HEK293 (cell line): ENCODE data around the gene ZNF445.

Experiments
- CTCF ChIA-PET: fragments of 350-600 bp; formaldehyde crosslinking; extraction: SDS; loops from one replicate; lab custom pipeline; 2021; ENCODE audit warnings: antibody characterized with exemption; lab: Yijun Ruan, JAX
- POLR2A ChIA-PET: fragments of 300-600 bp; formaldehyde crosslinking; extraction: SDS; loops from one replicate; lab custom pipeline; 2020; ENCODE audit warnings: antibody characterized with exemption, inconsistent platforms; lab: Yijun Ruan, JAX
- H3K27ac ChIP-seq: fragments of 200-500 bp; sonication (Bioruptor generic); 2 replicates; pipeline ENCODE4 v1.5.1; 2014; ENCODE audit warnings: low read depth, low read length, control low read depth, inconsistent platforms; ENCODE audit errors: extremely low read depth
- H3K36me3 ChIP-seq, 2 experiments: fragments of 200-500 bp in 1 of 2; sonication (Bioruptor generic) in 1 of 2; 1 replicate in 1 of 2; 2 replicates in 1 of 2; pipeline ENCODE4 v1.5.1; 2014 to 2017; ENCODE audit warnings: inconsistent platforms in 2 of 2, low read length in 2 of 2; ENCODE audit not compliant: control insufficient read depth in 2 of 2, insufficient read depth in 1 of 2
- H3K4me1 ChIP-seq: fragments of 200-500 bp; sonication (Bioruptor generic); 2 replicates; pipeline ENCODE4 v1.5.1; 2014; ENCODE audit warnings: mild to moderate bottlenecking, low read length, inconsistent platforms; ENCODE audit not compliant: control insufficient read depth, insufficient read depth
- H3K4me3 ChIP-seq: 2 replicates; pipeline ENCODE4 v1.5.1; 2011; ENCODE audit warnings: low read depth, mild to moderate bottlenecking, control low read depth, low read length, moderate library complexity
- H3K9me3 ChIP-seq: fragments of 200-500 bp; sonication (Bioruptor generic); 2 replicates; pipeline ENCODE4 v1.5.1; 2014; ENCODE audit warnings: low read depth, low read length, inconsistent platforms; ENCODE audit not compliant: control insufficient read depth, insufficient read depth
- SP3 ChIP-seq: fragments of 450-650 bp; formaldehyde crosslinking; IDR thresholded peaks from 2 replicates; pipeline ENCODE4 v1.5.1; 2016; ENCODE audit warnings: missing biosample characterization, missing genetic modification characterization
- ZBTB1 ChIP-seq: fragments of 450-650 bp; formaldehyde crosslinking; IDR thresholded peaks from 2 replicates; pipeline ENCODE4 v1.5.1; 2016; ENCODE audit warnings: missing biosample characterization, missing genetic modification characterization
- ZBTB20 ChIP-seq: fragments of 450-650 bp; formaldehyde crosslinking; IDR thresholded peaks from 2 replicates; pipeline ENCODE4 v1.5.1; 2016; ENCODE audit warnings: missing biosample characterization, missing genetic modification characterization
- ZIC2 ChIP-seq: fragments of 450-650 bp; formaldehyde crosslinking; IDR thresholded peaks from 2 replicates; pipeline ENCODE4 v1.5.1; 2016; ENCODE audit warnings: missing biosample characterization, missing genetic modification characterization
- ZNF133 ChIP-seq: fragments of 450-650 bp; formaldehyde crosslinking; IDR thresholded peaks from 2 replicates; pipeline ENCODE4 v1.5.1; 2016; ENCODE audit warnings: missing biosample characterization, missing genetic modification characterization
- ZNF214 ChIP-seq: fragments of 450-650 bp; formaldehyde crosslinking; IDR thresholded peaks from 2 replicates; pipeline ENCODE4 v1.5.1; 2017; ENCODE audit warnings: missing biosample characterization, mild to moderate bottlenecking, missing genetic modification characterization, borderline replicate concordance
- ZNF341 ChIP-seq: fragments of 450-650 bp; formaldehyde crosslinking; IDR thresholded peaks from 2 replicates; pipeline ENCODE4; 2016; ENCODE audit warnings: low read depth, missing biosample characterization, missing genetic modification characterization
- ZNF366 ChIP-seq: fragments of 450-650 bp; formaldehyde crosslinking; conservative IDR thresholded peaks from 2 replicates; pipeline ENCODE4 v1.5.1; 2016; ENCODE audit warnings: missing biosample characterization, missing genetic modification characterization
- ZNF426 ChIP-seq: fragments of 450-650 bp; formaldehyde crosslinking; IDR thresholded peaks from 2 replicates; pipeline ENCODE4 v1.5.1; 2017; ENCODE audit warnings: missing biosample characterization, missing genetic modification characterization, mild to moderate bottlenecking, inconsistent platforms, moderate library complexity
- ZNF530 ChIP-seq: fragments of 450-650 bp; formaldehyde crosslinking; IDR thresholded peaks from 2 replicates; pipeline ENCODE4 v1.5.1; 2016; ENCODE audit warnings: low read depth, missing biosample characterization, missing genetic modification characterization
- ZNF560 ChIP-seq: fragments of 450-650 bp; formaldehyde crosslinking; IDR thresholded peaks from 2 replicates; pipeline ENCODE4 v1.5.1; 2017; ENCODE audit warnings: missing biosample characterization, missing genetic modification characterization, borderline replicate concordance
- ZNF626 ChIP-seq: fragments of 450-650 bp; sonication (Bioruptor Pico); formaldehyde crosslinking; IDR thresholded peaks from 2 replicates; pipeline ENCODE4 v1.5.1; 2018; ENCODE audit warnings: missing biosample characterization, missing genetic modification characterization, inconsistent platforms
- ZNF747 ChIP-seq: fragments of 450-650 bp; formaldehyde crosslinking; IDR thresholded peaks from 2 replicates; pipeline ENCODE4 v1.5.1; 2016; ENCODE audit warnings: missing biosample characterization, missing genetic modification characterization
- ZNF837 ChIP-seq: fragments of 450-650 bp; formaldehyde crosslinking; IDR thresholded peaks from 2 replicates; pipeline ENCODE4 v1.5.1; 2016; ENCODE audit warnings: missing biosample characterization, missing genetic modification characterization
- ZSCAN16 ChIP-seq: fragments of 450-650 bp; formaldehyde crosslinking; IDR thresholded peaks from 2 replicates; pipeline ENCODE4 v1.5.1; 2016; ENCODE audit warnings: missing biosample characterization, missing genetic modification characterization
- TF ChIP-seq, protein P1 (sequence below): fragments of 450-650 bp; formaldehyde crosslinking; IDR thresholded peaks from 2 replicates; pipeline ENCODE4 v1.5.1; 2016; ENCODE audit warnings: missing biosample characterization, missing genetic modification characterization
- TF ChIP-seq, protein P2 (sequence below): fragments of 450-650 bp; formaldehyde crosslinking; IDR thresholded peaks from 2 replicates; pipeline ENCODE4 v1.5.1; 2016; ENCODE audit warnings: missing biosample characterization, missing genetic modification characterization, low read depth

Gene ZNF445

DNA sequence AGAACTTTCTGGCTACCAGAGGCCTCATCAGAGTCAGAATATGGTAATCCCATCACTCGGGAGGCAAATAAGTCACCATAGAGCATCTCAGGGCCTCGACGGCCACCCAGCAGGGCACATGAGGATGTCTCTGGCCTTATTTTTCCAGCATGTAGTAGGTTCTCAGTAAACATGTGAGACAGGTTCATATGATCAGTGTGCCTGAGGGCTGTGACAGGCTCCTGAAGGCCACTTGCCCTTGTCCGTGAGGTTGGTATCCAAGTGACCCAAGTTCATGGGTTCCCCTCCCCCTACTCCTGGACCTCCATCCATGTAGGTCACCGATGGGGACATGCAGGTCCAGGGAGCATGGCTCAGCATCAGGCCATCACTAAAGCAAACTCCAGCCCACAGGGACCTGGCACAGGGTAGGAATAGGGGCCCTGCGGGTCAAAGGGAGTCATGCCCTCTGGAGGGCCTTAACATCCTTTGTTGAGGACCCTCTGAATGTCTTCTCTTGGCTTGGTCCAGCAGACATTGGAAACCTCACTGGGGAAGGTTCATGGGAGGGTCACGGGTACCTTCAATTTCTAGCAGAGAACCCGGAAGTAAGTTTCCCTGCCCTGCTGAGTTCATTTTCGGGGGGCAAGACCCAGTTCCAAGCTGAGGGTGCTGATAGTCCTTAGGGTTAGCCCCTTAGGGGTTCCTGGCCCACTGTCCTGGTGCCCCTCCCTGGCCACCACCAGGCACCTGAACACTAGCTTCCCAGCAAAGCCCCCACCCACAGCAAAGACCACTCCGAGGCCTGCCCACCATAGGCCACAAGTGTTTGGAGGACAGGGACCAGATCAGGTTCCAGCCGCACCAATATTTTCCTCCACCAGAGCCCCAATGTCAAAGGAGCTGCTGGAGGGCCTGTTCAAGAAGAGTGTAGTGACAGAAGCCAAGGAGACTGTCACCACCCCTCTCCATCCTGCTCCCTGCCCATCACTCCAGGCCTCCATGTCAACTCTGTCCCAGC, 61.1 kb downstream of the ZNF445 start:
- CTCF ChIA-PET, result interaction anchor here (0.6 kb wide), 1 partner anchor 15 kb away, joined by 4 read pairs; no protein-coding TSS in a partner anchor

DNA sequence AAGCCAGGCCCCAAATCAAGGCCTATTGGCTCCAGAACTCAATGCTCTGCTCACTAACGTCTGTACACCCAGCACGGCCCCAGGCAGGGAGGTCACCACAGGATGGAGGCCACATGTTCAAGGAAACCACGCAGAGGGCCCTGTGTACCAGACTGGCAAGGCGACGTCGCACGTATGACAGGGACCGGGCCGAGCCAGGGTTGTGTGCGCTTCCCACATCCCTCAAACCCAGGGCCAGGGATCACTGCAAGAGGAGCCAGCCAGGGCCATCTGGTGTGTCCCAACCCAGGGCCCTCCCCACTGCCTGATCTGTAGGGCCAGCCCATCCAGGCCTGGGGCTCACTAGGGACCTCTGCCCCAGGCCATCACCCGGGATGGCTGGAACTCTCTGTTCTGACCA, 62.0 kb downstream of the ZNF445 start:
- Histone ChIP-seq H3K4me3 (no peak overlapping the region), H3K27ac (no peak overlapping the region), H3K36me3 (no peaks in the 10 kb centered on the region), H3K9me3 (no peaks in the 10 kb centered on the region), H3K4me1 (no peaks in the 10 kb centered on the region)
- no peak for TF ChIP-seq ZNF747
- TF ChIP-seq ZNF626 (tag by site-specific recombination), result no peak
- no peak for TF ChIP-seq SP3 (tag by site-specific recombination)
- no peak for TF ChIP-seq ZNF341 (tag by site-specific recombination)
- no peak for TF ChIP-seq ZNF133 (tag by site-specific recombination)
- TF ChIP-seq ZBTB20 (tag by site-specific recombination), result no peak
- TF ChIP-seq ZBTB1, result no peak
- no peak for TF ChIP-seq ZNF837 (tag by site-specific recombination)
- ChIA-PET POLR2A (no interaction called here), CTCF (interaction anchor here (0.6 kb wide), 1 partner anchor 16 kb away, joined by 4 read pairs; no protein-coding TSS in a partner anchor)

More for the DNA sequence above, 61.1 kb downstream of the ZNF445 start:
- TF ChIP-seq ZNF426 (tag by site-specific recombination), result no peak
- no peak for TF ChIP-seq ZNF530
- TF ChIP-seq ZNF214 (tag by site-specific recombination), result no peak
- no peak for TF ChIP-seq ZSCAN16
- no peaks in the 10 kb centered on the region for H3K36me3 ChIP-seq
- H3K9me3 ChIP-seq, result no peaks in the 10 kb centered on the region
- no peak overlapping the region for H3K4me3 ChIP-seq
- POLR2A ChIA-PET, result no interaction called here
- no peaks in the 10 kb centered on the region for H3K4me1 ChIP-seq
- H3K27ac ChIP-seq, result no peak overlapping the region

DNA sequence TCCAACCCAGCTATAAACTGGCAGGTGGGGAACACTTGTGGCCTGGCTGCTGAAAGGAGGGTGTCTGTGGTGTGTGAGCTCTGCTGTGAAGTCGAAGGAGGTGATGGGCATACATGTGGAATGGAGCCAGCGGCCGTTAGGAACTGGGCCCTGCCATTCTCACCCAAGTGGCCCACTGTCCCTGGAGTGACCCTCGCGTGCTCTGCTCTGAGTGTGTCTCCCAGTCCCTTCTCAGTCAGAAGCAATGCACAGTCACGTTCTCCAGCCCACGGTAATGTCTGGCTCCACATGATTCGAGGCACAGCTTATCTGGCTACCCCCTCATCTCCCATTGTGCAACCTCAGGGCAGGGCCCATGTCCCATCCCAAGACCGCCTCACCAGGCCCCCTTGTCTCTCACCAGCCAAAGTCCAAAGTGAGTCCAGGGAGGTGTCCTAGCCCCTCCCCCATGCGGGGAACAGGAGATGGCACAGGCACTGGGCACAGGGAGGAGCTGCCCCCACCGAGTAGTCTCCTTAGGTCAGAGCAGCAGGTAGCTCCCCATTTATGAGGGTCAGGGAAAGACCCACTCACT, 62.9 kb downstream of the ZNF445 start:
- H3K9me3 ChIP-seq, result no peaks in the 10 kb centered on the region
- TF ChIP-seq ZNF366 (tag by site-specific recombination), result no peak
- TF ChIP-seq, protein P1, sequence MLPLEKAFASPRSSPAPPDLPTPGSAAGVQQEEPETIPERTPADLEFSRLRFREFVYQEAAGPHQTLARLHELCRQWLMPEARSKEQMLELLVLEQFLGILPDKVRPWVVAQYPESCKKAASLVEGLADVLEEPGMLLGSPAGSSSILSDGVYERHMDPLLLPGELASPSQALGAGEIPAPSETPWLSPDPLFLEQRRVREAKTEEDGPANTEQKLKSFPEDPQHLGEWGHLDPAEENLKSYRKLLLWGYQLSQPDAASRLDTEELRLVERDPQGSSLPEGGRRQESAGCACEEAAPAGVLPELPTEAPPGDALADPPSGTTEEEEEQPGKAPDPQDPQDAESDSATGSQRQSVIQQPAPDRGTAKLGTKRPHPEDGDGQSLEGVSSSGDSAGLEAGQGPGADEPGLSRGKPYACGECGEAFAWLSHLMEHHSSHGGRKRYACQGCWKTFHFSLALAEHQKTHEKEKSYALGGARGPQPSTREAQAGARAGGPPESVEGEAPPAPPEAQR (tag by site-specific recombination), result no peak
- TF ChIP-seq ZIC2 (tag by site-specific recombination), result 0 out of 2 replicates have a peak, but pooled peaks have one; percentile 66
- TF ChIP-seq, protein P2, sequence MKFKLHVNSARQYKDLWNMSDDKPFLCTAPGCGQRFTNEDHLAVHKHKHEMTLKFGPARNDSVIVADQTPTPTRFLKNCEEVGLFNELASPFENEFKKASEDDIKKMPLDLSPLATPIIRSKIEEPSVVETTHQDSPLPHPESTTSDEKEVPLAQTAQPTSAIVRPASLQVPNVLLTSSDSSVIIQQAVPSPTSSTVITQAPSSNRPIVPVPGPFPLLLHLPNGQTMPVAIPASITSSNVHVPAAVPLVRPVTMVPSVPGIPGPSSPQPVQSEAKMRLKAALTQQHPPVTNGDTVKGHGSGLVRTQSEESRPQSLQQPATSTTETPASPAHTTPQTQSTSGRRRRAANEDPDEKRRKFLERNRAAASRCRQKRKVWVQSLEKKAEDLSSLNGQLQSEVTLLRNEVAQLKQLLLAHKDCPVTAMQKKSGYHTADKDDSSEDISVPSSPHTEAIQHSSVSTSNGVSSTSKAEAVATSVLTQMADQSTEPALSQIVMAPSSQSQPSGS (tag by site-specific recombination), result no peak
- no peak for TF ChIP-seq ZNF560 (tag by site-specific recombination)
- ChIA-PET CTCF (no interaction called here), POLR2A (no interaction called here)
- H3K36me3 ChIP-seq, result no peaks in the 10 kb centered on the region
- no peak overlapping the region for H3K27ac ChIP-seq
- no peaks in the 10 kb centered on the region for H3K4me1 ChIP-seq
- H3K4me3 ChIP-seq, result no peak overlapping the region
